Cardiac muscle cell (in vitro differentiated cells and primary cell): ENCODE measurements around the gene RALB. TPM values are rescaled to one million over a fixed set of nuclear protein-coding genes. Genes with fewer than 3 reads are reported as not detected.
A peak's percentile ranks its signal among the peaks of the same experiment; 100 is the strongest.

Experiments
- DNase-seq, 2 donors: peaks; one replicate each; pipeline versions ENCODE4 v3.0.0 to v3.0.0-alpha.2; 2010 to 2017; ENCODE audit warnings: low read depth in 1 of 2, low spot score in 1 of 2
- H3K27ac ChIP-seq: fragments of 200-600 bp; sonication (generic); 2 replicates; pipeline ENCODE4 v1.5.1; 2016
- H3K27me3 ChIP-seq: fragments of 200-600 bp; sonication (generic); 2 replicates; pipeline ENCODE4 v1.6.0; 2016; ENCODE audit warnings: control low read depth
- H3K36me3 ChIP-seq: fragments of 200-600 bp; sonication (generic); 2 replicates; pipeline ENCODE4 v1.5.1; 2016; ENCODE audit warnings: control low read depth
- H3K4me1 ChIP-seq: fragments of 200-600 bp; sonication (generic); 2 replicates; pipeline ENCODE4 v1.8.1; 2017; ENCODE audit warnings: low read depth, mild to moderate bottlenecking, mixed run types
- H3K4me3 ChIP-seq: fragments of 200-600 bp; sonication (generic); 2 replicates; pipeline ENCODE4 v1.5.1; 2016; ENCODE audit warnings: mild to moderate bottlenecking
- H3K9me3 ChIP-seq: fragments of 200-600 bp; sonication (generic); 2 replicates; pipeline ENCODE4 v1.5.1; 2017; ENCODE audit warnings: low read depth, mild to moderate bottlenecking, control low read depth
- polyA plus RNA-seq: library from polyadenylated mRNA; unstranded; fragments of >200 nt; fragmentation: Nextera tagmentation; extraction: Ambion mirVana; gene quantifications from 2 replicates; pipeline ENCODE4 v1.2.1, GENCODE V29; 2016
- total RNA-seq: library from RNA; depleted of rRNA; stranded (reverse); fragments of >200 nt; gene quantifications from 2 replicates; pipeline ENCODE4 v1.2.3, GENCODE V29; 2016
- TF ChIP-seq, protein P1 (sequence below): IDR thresholded peaks from 2 replicates; pipeline ENCODE4 v1.5.1; 2012; ENCODE audit warnings: low read depth, mild to moderate bottlenecking, low read length

The RALB gene
- total and polyA plus RNA-seq, 2 experiments from 2014 or later = 26.5 to 50.8 TPM

DNA sequence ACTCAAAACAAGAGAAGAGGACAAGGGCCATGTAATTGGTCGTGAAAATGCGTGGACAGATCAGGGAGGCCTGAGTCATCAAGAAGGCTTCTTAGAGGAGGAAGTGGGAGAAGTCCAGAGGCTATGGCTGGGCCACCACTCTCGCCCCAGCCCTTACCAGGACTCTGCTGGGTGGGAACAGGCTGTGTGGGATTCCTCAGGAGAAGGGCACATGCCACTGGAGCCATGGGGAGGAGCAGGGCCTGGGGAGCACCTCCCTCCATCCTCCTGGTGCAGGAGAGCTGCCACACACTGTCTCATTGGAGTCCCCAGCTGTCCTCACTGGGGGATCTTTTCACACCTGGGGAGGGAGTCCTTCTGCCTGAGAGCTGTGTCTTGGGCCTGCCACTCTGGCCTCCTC is 9.4 kb upstream of the RALB start:
- Histone ChIP-seq H3K27me3 (no peaks in the 10 kb centered on the region), H3K36me3 (no peaks in the 10 kb centered on the region), H3K9me3 (no peaks in the 10 kb centered on the region), H3K27ac (no peak overlapping the region), H3K4me1 (peaks cover 12% of the 10 kb centered on the region), H3K4me3 (no peak overlapping the region)
- TF ChIP-seq, protein P1, sequence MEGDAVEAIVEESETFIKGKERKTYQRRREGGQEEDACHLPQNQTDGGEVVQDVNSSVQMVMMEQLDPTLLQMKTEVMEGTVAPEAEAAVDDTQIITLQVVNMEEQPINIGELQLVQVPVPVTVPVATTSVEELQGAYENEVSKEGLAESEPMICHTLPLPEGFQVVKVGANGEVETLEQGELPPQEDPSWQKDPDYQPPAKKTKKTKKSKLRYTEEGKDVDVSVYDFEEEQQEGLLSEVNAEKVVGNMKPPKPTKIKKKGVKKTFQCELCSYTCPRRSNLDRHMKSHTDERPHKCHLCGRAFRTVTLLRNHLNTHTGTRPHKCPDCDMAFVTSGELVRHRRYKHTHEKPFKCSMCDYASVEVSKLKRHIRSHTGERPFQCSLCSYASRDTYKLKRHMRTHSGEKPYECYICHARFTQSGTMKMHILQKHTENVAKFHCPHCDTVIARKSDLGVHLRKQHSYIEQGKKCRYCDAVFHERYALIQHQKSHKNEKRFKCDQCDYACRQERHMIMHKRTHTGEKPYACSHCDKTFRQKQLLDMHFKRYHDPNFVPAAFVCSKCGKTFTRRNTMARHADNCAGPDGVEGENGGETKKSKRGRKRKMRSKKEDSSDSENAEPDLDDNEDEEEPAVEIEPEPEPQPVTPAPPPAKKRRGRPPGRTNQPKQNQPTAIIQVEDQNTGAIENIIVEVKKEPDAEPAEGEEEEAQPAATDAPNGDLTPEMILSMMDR = no peak
- no peak for DNase-seq

DNA sequence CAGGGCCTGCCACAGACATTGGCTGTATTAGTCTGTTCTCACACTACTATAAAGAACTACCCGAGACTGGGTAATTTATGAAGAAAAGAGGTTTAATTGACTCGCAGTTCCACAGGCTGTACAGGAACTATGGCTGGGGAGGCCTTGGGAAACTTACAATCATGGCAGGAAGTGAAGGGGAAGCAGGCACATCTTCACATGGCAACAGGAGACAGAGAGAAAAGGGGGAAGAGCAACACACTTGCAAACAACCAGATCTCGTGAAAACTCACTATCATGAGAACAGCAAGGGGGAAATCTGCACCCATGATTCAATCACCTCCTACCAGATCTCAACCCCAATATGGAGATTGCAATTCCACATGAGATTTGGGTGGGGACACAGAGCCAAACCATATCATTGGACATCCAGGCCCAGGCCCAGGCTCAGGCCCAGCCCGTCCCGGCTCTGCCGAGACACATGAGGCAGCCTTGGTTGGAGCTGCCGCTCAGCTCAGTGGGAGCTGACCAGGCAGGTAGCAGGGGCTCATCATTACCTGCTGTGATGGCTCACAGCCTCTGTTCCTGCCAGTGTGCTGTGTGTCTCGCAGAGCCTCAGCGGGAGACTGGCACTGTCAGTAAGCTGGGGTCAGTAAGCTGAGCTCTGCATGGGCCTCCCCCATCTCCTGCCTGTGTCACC is 8.6 kb upstream of the RALB start:
- Histone ChIP-seq H3K27ac (no peak overlapping the region), H3K9me3 (no peaks in the 10 kb centered on the region), H3K36me3 (no peaks in the 10 kb centered on the region), H3K27me3 (no peaks in the 10 kb centered on the region), H3K4me1 (peaks cover 12% of the 10 kb centered on the region), H3K4me3 (no peak overlapping the region)
- TF ChIP-seq, protein P1 = no peak
- no peak for DNase-seq

DNA sequence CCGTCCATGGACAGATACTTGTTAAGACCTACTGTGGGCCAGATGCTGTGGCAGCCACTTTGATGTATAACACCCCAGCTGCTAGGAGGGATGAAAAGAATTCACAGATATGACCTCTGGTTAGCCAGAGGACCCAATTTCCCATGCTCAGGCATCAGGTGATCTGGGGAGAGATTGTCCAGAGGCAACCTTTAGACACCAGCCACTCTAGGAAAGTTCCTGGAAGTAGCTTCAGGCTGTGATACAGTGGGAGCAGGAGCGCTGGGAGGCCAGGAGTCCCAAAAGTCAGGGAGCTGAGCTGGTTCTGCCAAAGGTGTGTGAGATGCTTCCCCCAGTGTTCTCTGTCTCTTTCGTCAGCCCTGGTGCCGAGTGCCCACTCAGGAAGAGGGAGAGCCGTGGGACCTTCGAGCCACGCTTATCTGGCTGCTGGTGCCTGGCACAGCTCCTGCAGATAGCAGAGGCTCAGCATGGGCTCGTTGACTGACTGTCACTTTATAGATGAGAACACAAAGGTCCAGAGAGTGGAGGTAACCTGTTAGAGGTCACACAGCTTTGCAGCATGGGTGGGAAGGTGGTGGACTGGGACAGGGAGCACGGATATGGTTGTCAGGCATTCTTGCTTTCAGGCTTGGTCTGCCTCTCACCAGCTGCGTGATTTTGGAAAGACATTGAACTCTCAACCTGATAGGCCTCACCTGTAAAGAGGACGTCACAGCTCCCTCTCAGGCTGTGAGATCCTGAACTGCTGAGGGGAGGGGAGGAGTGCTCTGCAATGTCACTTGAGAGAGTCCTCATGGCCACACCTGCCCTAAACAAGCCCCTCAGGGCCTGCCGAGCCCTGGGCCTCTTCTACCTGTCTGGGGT is 7.8 kb upstream of the RALB start:
- Histone ChIP-seq H3K36me3 (no peaks in the 10 kb centered on the region), H3K4me1 (peaks cover 12% of the 10 kb centered on the region), H3K4me3 (no peak overlapping the region), H3K27me3 (peaks cover 8% of the 10 kb centered on the region), H3K9me3 (no peaks in the 10 kb centered on the region), H3K27ac (no peak overlapping the region)
- TF ChIP-seq, protein P1 = no peak
- DNase-seq = no peak

DNA sequence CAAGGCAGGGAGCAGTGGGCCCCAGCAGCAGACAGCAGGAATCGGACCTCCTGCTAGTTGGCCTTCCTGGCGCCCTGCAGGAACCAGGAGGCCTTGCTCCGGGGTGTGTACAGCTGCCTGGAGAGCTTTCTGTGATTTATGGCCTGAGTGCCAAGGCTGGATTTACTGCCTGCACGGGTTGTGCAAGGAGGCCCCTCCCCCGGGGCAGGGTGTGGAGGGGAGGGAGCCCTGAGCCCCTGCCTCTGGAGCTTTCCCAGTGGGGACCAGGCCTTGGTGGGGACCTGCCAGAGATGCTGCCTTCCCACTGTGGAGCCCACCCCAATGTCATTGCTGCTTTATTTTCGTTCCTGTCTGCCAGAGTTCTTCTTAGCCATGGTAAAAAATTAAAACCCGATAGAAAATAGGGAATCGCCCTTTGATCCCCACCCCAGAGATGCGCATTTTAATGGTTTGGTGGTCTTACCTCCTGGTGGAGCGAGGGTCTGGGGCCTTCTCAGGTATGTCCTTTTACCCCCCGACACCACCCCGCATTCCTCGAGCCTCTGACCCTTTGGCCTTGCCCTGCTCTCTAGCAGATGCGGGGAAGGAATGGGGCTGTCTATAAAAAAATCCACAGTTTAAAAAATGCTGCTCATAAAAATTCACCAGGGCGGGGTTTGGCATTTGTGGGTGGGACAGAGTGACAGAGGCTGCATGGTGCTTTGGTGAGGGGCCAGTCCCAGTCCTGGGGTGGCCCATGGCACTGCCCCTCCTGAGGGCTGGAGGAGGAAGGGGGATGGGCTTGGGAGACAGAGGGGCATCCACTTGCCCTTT is 6.9 kb upstream of the RALB start:
- Histone ChIP-seq H3K4me3 (no peak overlapping the region), H3K36me3 (no peaks in the 10 kb centered on the region), H3K27me3 (peaks cover 17% of the 10 kb centered on the region), H3K27ac (no peak overlapping the region), H3K4me1 (peaks cover 12% of the 10 kb centered on the region), H3K9me3 (no peaks in the 10 kb centered on the region)
- TF ChIP-seq, protein P1 = no peak
- peak in 1 of 2 donors; percentile 16 for DNase-seq

DNA sequence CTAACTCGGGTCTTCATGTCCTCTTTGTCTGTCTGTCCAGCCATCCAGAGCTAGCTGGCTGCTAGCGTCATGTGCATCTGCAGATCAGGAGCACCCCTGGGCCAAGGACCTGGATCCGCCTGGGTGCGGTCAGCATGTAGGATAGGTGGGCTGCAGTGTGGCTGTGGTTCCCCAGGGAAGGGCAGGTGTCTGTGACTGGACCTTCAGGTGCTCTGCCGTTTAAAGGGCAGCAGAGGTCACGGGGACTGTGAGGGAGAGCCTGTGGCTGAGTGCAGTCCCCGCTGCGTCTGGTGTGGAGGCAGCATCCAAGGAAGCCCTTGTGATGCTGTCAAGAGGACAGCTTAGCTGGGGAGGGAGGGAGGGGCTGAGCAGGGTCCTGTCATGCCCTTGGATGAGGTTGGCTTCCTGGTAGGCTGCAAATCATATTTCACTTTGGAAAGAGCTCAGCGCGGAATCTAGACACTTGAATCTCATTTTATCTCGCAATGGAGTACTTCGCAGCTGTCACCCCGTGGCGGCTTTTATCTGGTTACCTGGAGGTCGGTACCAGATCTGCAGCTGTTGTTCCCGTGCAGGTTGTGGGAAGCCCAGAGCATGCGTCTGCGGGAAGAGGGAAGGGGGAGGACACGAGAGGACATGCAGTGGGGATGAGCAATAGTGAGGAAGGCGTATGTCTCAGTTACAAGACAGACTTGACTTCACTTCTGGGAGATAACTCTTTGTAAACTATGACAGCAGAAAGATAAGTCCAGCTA is 5.9 kb upstream of the RALB start:
- Histone ChIP-seq H3K9me3 (no peaks in the 10 kb centered on the region), H3K36me3 (no peaks in the 10 kb centered on the region), H3K4me1 (peaks cover 12% of the 10 kb centered on the region), H3K4me3 (no peak overlapping the region), H3K27me3 (peaks cover 26% of the 10 kb centered on the region), H3K27ac (no peak overlapping the region)
- no peak for DNase-seq
- TF ChIP-seq, protein P1 = no peak
